HG03097 (cell line): ENCODE data around the gene APP.

Experiments
- ATAC-seq: cut with Tn5 transposase; IDR thresholded peaks from one replicate; pipeline ENCODE4 v1.9.1; 2021; ENCODE audit not compliant: unreplicated experiment, low FRiP score

Gene APP

DNA sequence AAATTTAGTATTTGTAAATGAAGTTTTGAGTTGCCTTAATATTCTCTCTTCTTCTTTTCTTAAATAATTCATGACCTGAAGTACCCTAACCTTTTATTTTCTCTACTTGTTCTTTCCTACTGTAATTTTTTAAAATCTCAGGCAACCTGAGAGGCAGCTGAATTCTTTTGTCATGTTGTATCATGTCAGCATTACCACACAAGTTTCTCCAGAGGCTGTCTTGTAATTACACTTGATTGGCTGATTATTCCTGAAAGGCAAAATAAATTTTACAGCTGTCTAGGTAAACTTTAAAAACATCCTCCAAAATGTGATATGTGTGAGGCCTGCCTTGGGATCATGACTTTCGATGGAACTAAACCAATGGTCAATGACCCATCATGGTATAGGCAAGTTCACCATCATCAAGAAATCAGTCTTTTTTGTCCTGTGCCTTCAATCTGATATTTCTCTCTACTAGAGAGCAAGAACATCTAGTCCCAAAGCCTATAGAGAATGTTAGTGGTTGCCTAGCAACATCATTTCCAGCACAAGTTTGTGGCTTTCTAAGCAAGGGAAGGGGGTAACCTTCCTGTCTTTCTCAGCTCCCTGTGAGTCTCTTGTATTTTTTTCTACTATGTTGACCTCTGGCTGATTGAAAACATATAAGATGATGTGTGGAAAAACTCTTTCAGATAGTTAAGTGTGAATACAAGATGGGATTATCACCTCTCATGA is 320.3 kb downstream of the APP start:
- ATAC-seq = no peak

DNA sequence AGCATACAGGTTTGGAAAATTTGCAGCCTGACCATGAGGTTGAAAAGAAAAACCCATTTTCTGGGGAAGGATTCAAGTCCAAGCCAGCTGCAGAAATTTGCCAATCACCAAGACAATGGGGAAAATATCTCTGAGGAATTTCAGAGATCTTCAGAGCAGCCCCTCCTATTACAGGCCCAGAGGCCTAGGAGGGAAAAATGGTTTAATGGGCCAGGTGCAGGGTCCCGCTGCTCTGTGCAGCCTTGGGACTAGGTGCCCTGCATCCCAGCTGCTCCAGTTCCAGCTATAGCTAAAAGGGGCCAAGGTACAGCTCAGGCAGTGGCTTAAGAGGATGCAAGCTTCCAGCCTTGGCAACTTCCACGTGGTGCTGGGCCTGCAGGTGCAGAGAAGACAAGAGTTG is 322.3 kb downstream of the APP start:
- ATAC-seq = no peak

- no peak for ATAC-seq
These were observed 324.8 kb downstream of the APP start for GRCh38 chr21:25845729-25846256.

DNA sequence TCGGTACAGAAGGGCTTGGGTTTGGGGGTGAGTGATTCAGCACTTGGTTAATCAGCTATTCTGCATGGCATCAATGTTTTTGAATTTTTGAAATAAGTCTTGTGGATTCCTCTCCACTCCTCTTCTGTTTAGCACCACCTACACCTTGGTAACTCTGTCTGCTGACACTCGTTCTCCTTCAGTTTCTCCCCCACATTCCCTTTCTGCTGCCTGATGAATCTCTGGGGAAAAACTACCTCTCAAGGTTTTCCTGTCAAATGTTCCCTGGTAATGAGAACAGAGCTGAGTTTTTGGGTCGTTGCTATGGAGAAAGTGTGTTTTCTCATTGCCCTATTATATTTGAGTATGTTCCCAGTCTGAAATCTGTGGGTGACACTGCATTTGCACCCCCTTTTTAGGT is 327.6 kb downstream of the APP start:
- ATAC-seq = no peak

GRCh38 chr21:25838809-25839208 is 331.8 kb downstream of the APP start:
- ATAC-seq = no peak

- no peak for ATAC-seq
These were observed 332.9 kb downstream of the APP start for GRCh38 chr21:25837533-25838265.

DNA sequence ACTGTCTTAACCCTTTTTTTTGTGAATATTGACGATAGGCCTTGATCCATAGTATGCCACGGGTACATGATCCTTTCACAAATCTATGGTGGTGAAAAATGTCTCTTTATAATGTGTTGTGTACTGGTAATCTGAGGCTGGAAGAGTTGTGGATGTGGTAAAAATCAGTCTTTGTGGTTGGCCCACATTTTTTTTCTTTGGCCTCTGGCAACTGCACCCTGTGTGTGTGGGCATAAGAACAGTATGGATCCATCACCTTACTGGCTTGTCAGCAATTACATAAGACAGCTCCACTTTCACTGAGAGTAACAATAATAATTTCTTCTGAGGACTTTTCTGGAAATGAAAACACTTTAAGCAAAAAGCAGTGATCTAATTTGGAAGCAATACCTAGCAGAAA is 334.2 kb downstream of the APP start:
- ATAC-seq = no peak

DNA sequence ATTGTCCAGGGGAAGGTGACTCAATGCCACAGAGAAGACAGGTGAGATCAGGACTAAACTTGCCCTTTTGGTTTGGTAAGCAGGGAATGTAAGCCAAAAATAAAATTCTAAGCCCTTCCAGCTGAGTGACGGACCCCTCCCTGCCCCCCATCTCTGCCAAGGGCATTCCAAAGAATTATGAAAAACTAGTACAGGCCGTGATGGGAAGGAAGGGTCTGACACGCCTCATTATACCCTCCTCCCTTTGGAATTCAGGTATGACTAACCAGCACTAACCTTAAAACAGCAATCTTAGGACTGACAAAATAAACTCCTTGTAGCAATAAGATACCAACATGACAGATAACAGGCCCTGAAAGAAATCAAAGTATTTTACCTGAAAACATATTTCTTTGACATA is 336.2 kb downstream of the APP start:
- no peak for ATAC-seq

- no peak for ATAC-seq
These were observed 339.1 kb downstream of the APP start for GRCh38 chr21:25831300-25831960.
